Ascending aorta (tissue), 2 donors: ENCODE measurements around the gene SRGAP1. TPM values are rescaled to one million over a fixed set of nuclear protein-coding genes. Genes with fewer than 3 reads are reported as not detected.

ENCODE experiments used
- DNase-seq, 2 donors: peaks; one replicate each; pipeline ENCODE4 v3.0.0-alpha.2; 2019; ENCODE audit warnings: low spot score in 2 of 2
- H3K27ac ChIP-seq, 2 donors: fragments of 200-600 bp; sonication (generic); one replicate each; pipeline ENCODE4 v1.5.1; 2016 to 2017; ENCODE audit warnings: mild to moderate bottlenecking in 1 of 2
- H3K27me3 ChIP-seq: fragments of 200-600 bp; sonication (generic); one replicate; pipeline ENCODE4 v1.5.1; 2017
- H3K36me3 ChIP-seq, 2 donors: fragments of 200-600 bp; sonication (generic); one replicate each; pipeline ENCODE4 v1.5.1; 2016
- H3K4me1 ChIP-seq, 2 donors: fragments of 200-600 bp; sonication (generic); one replicate each; pipeline ENCODE4 v1.5.1; 2016 to 2017; ENCODE audit warnings: mild to moderate bottlenecking in 1 of 2
- H3K4me3 ChIP-seq, 2 donors: fragments of 200-600 bp; sonication (generic); one replicate each; pipeline ENCODE4 v1.5.1; 2016 to 2017; ENCODE audit warnings: mild to moderate bottlenecking in 1 of 2
- H3K9me3 ChIP-seq, 2 donors: fragments of 200-600 bp; sonication (generic); one replicate each; pipeline ENCODE4 v1.5.1; 2016
- intact Hi-C: fragments of 100-400 bp; cut with DNase I; formaldehyde crosslinking; loops from one replicate; pipeline ENCODE4 v1.15.1; 2023
- total RNA-seq: library from RNA; depleted of rRNA; stranded (reverse); fragments of >200 nt; gene quantifications from one replicate; pipeline ENCODE4 v1.1.0, GENCODE V29; 2016
- TF ChIP-seq, protein P1 (sequence below), 3 experiments: fragments of 200-600 bp in 2 of 3; fragments of 450-650 bp in 1 of 3; sonication (generic) in 2 of 3; IDR thresholded peaks; one replicate each; pipeline ENCODE4 v1.5.1; 2016 to 2019; ENCODE audit warnings: antibody characterized with exemption in 3 of 3, mild to moderate bottlenecking in 1 of 3, moderate library complexity in 1 of 3

SRGAP1 gene
- total RNA-seq, 1 donor from 2014 or later: 5.5 TPM

DNA sequence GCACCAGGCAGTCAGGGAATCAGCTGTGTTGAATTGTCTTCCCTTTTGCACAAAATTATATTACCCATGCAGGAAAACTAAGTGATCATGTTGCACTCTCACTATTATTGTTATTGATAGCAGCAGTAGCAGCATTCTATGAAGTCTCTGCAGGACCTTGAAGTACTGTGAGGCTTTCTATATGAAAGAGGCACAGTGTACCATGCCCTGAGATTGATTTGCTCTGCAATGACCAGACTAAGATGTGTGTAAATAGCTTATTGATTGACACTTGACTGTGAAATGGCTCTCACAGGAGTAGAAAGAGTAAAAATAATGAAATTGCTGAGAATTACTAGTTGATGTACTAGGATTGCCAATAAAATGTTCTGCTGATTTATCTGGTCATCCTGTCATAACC lies 277.7 kb downstream of the SRGAP1 start:
- no peaks in the 10 kb centered on the region for H3K36me3 ChIP-seq
- intact Hi-C loops: no loop called here
- TF ChIP-seq, protein P1, sequence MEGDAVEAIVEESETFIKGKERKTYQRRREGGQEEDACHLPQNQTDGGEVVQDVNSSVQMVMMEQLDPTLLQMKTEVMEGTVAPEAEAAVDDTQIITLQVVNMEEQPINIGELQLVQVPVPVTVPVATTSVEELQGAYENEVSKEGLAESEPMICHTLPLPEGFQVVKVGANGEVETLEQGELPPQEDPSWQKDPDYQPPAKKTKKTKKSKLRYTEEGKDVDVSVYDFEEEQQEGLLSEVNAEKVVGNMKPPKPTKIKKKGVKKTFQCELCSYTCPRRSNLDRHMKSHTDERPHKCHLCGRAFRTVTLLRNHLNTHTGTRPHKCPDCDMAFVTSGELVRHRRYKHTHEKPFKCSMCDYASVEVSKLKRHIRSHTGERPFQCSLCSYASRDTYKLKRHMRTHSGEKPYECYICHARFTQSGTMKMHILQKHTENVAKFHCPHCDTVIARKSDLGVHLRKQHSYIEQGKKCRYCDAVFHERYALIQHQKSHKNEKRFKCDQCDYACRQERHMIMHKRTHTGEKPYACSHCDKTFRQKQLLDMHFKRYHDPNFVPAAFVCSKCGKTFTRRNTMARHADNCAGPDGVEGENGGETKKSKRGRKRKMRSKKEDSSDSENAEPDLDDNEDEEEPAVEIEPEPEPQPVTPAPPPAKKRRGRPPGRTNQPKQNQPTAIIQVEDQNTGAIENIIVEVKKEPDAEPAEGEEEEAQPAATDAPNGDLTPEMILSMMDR (IDR thresholded peaks at IDR 0.05): no peak

DNA sequence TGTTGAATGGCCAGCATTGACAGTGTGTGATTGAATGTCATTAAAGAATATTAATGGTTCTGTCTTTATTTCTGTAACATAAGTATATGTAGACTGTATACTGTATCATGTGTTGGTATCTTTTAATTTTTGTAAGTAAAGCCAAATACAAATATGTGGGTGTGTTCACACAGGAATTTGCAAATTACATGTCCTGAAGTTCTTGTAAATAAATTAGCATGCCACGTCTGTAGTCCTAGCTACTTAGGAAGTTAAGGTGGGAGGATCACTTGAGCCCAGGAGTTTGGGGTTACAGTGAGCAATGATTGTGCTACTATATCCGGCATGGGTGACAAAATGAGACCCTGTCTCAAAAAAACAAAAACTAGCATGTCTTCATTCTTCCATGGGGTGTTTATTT lies 278.5 kb downstream of the SRGAP1 start:
- TF ChIP-seq, protein P1 (IDR thresholded peaks at IDR 0.05): no peak
- no peak for DNase-seq
- intact Hi-C loops: no loop called here

More for the DNA sequence above, 277.7 kb downstream of the SRGAP1 start:
- no peaks in the 10 kb centered on the region for H3K27me3 ChIP-seq
- no peak overlapping the region for H3K4me3 ChIP-seq
- no peaks in the 10 kb centered on the region for H3K4me1 ChIP-seq
- H3K27ac ChIP-seq: no peak overlapping the region
- DNase-seq: no peak
- no peaks in the 10 kb centered on the region for H3K9me3 ChIP-seq

DNA sequence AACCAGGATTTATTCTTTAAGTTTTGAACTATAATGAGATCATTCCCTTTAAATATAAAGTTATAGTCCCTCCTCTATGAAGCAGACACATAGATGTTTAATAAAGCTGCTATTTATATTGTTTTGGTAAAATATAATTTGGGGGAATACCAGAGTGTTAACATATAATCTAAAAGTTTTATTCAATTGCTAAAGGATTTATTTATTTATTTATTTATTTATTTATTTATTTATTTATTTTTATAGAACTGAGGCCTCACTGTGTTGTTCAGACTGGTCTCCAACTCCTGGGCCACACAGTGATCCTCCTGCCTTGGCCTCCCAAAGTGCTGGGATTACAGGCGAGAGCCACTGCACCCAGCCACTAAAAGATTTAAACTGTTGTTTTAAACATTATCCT lies 278.9 kb downstream of the SRGAP1 start:
- TF ChIP-seq, protein P1 (IDR thresholded peaks at IDR 0.05): no peak
- no peak for DNase-seq
- Histone ChIP-seq H3K36me3 (peaks cover 10 to 11% of the 10 kb centered on the region in 2 donors), H3K4me1 (no peaks in the 10 kb centered on the region), H3K4me3 (no peak overlapping the region), H3K27ac (no peak overlapping the region), H3K27me3 (no peaks in the 10 kb centered on the region), H3K9me3 (no peaks in the 10 kb centered on the region)
- intact Hi-C loops: no loop called here

More for the DNA sequence above, 278.5 kb downstream of the SRGAP1 start:
- Histone ChIP-seq H3K4me3 (no peak overlapping the region), H3K4me1 (no peaks in the 10 kb centered on the region), H3K9me3 (no peaks in the 10 kb centered on the region), H3K36me3 (peaks cover 6 to 7% of the 10 kb centered on the region in 2 donors), H3K27ac (no peak overlapping the region), H3K27me3 (no peaks in the 10 kb centered on the region)

DNA sequence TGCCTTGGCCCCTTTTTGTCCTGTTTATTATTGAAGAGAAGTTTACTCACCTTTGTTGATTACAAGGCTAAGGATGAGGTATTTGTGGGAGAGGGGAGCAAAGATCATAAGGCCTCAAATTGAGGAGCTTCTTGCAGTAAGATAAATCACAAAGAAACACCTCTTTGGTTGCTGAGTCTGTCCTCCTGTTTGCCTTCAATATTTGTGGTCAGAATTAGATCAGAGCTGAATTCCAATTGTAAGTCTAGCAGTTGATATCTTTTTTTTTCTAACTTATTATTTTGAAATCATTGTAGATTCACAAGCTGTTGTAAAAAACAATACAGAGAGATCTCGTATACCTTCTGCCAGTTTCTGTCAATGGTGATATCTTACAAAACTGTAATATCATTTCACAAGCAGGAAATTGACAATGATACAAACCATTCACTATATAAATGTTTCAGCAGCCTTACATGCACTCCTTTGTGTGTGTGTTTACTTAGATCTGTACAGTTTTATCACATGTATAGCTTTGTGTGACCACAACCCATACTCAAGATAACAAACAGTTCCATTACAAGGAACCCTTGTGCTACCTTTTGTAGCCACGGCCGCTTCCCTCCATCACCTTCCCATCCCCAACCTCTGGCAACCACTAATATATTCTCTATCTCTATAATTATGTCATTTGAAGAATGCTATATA lies 280.2 kb downstream of the SRGAP1 start:
- Histone ChIP-seq H3K9me3 (no peaks in the 10 kb centered on the region), H3K36me3 (peaks cover 13 to 19% of the 10 kb centered on the region in 2 donors), H3K27ac (no peak overlapping the region), H3K27me3 (no peaks in the 10 kb centered on the region), H3K4me3 (no peak overlapping the region), H3K4me1 (no peaks in the 10 kb centered on the region)
- intact Hi-C loops: no loop called here
- TF ChIP-seq, protein P1 (IDR thresholded peaks at IDR 0.05): no peak
- no peak for DNase-seq

DNA sequence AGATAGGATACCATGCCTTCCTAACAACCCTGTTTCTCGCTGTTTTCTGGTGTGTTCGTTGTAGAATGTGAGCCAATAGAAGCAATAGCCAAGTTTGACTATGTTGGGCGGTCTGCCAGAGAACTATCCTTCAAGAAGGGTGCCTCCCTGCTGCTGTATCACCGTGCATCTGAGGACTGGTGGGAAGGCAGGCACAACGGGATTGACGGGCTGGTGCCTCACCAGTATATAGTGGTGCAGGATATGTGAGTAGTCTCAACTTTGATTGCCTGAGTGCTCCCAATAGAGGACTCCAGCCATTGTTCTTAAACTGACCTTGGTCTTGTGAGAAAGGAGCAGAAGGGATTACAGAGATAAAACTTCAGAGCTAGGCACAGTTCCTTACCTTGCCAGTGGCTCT lies 281.4 kb downstream of the SRGAP1 start:
- Histone ChIP-seq H3K36me3 (peaks cover 13 to 30% of the 10 kb centered on the region in 2 donors), H3K27me3 (no peaks in the 10 kb centered on the region)

More for the DNA sequence above, 281.4 kb downstream of the SRGAP1 start:
- TF ChIP-seq, protein P1 (IDR thresholded peaks at IDR 0.05): no peak
- H3K4me3 ChIP-seq: no peak overlapping the region
- no peak overlapping the region for H3K27ac ChIP-seq
- H3K4me1 ChIP-seq: no peaks in the 10 kb centered on the region
- intact Hi-C loops: no loop called here
- H3K9me3 ChIP-seq: no peaks in the 10 kb centered on the region
- DNase-seq: no peak
